BLaER1 treated with 17β-estradiol and CSF1 and Interleukin-3, amounts not matched to agents 10 nM and 100 nM (cell line): ENCODE results near the gene TUBA1A.
"Not testable (repeated sequence)": the region's sequence is repeated elsewhere in the genome, so short reads cannot be mapped to it uniquely, and the experiment has no call there.

Experiments
- H3K27ac ChIP-seq, 11 experiments: shearing (Covaris generic); formaldehyde crosslinking; 2 replicates each; pipeline ENCODE4 v1.8.1; 2022
- H3K27me3 ChIP-seq, 11 experiments: shearing (Covaris generic); formaldehyde crosslinking; 2 replicates each; pipeline ENCODE4 v1.8.1; 2022
- H3K36me3 ChIP-seq, 11 experiments: shearing (Covaris generic); formaldehyde crosslinking; 2 replicates each; pipeline ENCODE4 v1.8.1; 2022
- H3K4me1 ChIP-seq, 10 experiments: shearing (Covaris generic); formaldehyde crosslinking; 2 replicates each; pipeline ENCODE4 v1.8.1; 2022
- H3K4me2 ChIP-seq, 11 experiments: shearing (Covaris generic); formaldehyde crosslinking; 2 replicates each; pipeline ENCODE4 v1.8.1; 2022
- H3K4me3 ChIP-seq, 10 experiments: shearing (Covaris generic); formaldehyde crosslinking; 2 replicates each; pipeline ENCODE4 v1.8.1; 2022
- H3K9ac ChIP-seq, 11 experiments: shearing (Covaris generic); formaldehyde crosslinking; 2 replicates each; pipeline ENCODE4 v1.8.1; 2022
- H3K9me3 ChIP-seq, 11 experiments: shearing (Covaris generic); formaldehyde crosslinking; replicated peaks in 1 of 11; 2 replicates each; pipeline ENCODE4 v1.8.1; 2022
- H4K20me1 ChIP-seq, 11 experiments: shearing (Covaris generic); formaldehyde crosslinking; 2 replicates each; pipeline ENCODE4 v1.8.1; 2022
- Cebpa-rat ChIP-seq, 11 experiments: shearing (Covaris generic); IDR thresholded peaks; 2 replicates each; pipeline ENCODE4 v1.8.1; 2022

The TUBA1A gene

DNA sequence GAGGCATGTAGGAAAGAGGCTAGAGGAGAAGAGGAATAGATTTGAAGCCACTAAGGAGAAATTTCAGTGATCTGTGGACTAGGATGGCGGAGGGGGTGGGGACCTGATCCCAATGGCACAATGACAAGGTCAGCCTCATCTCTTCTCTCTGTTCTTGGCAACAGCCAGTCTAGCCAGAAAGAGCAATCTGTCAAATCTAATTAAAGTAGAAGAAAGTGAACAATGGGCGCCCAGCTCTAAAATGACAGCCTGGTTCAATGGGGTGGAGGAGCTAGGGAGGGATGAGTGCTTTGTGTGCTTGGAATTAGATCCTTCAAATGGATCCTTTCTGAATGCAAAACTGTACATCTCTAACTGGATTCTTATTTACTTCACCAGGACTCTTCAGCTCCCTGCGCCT lies 38.8 kb upstream of the TUBA1A start:
- Histone ChIP-seq H3K9ac (no peak overlapping the region), H3K4me2 (0 out of 22 replicates have a peak overlapping the region, but pooled peaks of 1 of the 11 experiments have one; percentile 1), H3K4me1 (peaks cover 5 to 79% (median 36%) of the 10 kb centered on the region in 10 experiments), H4K20me1 (no peaks in the 10 kb centered on the region), H3K27me3 (no peaks in the 10 kb centered on the region), H3K4me3 (no peak overlapping the region), H3K36me3 (no peaks in the 10 kb centered on the region), H3K27ac (no peak overlapping the region), H3K9me3 (no peaks in the 10 kb centered on the region)
- TF ChIP-seq Cebpa-rat (IDR thresholded peaks at IDR 0.05), result no peak

- Histone ChIP-seq H3K4me2 (peak overlapping the region in 4 of 11 experiments; percentile 21 to 90 (median 81); a peak in 8 of 22 replicates), H3K27ac (peak overlapping the region in 4 of 11 experiments; percentile 41 to 60 (median 48); a peak in 6 of 22 replicates)
Measured at GRCh38 chr12:49225576-49226166, 36.8 kb upstream of the TUBA1A start.

DNA sequence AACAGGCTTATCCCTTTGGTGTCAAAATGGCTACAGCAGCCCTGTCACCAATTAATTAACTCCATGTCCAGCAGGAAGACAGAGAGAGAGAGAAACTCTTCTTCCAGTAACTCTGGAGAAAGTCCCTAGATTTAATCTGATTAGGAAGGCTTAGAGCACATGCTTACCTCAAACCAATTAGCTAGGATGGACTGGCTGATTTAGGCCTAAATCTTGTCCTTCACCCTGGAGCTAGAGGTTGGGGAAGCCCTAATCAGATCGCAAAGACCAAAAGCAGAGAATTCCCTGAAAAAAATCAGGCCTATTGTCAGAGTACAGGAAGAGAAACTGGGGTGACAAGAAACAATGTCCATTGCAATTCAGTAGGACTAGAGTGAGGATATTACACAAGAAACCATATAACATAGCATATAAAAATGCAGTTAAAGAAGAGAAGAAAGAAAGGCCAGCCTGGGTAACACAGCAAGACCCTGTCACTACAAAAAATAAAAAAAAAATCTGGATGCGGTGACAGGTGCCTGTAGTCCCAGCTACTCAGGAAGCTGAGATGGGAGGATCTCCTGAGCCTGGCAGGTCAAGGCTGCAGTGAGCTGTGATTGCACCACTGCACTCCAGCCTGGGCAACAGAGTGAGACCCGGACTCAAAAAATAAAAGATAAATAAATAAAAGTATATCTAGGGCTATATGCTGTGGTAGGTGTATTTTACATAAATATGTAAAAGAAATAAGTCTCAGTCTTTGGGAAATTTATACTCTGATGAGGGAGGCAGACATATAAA lies 34.9 kb upstream of the TUBA1A start:
- Histone ChIP-seq H3K27ac (peak overlapping the region in 5 of 11 experiments; percentile 68 to 88 (median 81); a peak in 8 of 22 replicates), H3K9me3 (no peaks in the 10 kb centered on the region)

More at GRCh38 chr12:49225576-49226166, 36.8 kb upstream of the TUBA1A start:
- no peaks in the 10 kb centered on the region for H3K9me3 ChIP-seq
- no peaks in the 10 kb centered on the region for H4K20me1 ChIP-seq
- TF ChIP-seq Cebpa-rat (IDR thresholded peaks at IDR 0.05), result no peak
- no peak overlapping the region for H3K4me3 ChIP-seq
- H3K36me3 ChIP-seq, result no peaks in the 10 kb centered on the region
- H3K27me3 ChIP-seq, result no peaks in the 10 kb centered on the region
- H3K4me1 ChIP-seq, result peaks cover 0 to 79% (median 39%) of the 10 kb centered on the region in 10 experiments; a peak in 15 of 20 replicates
- 0 out of 22 replicates have a peak overlapping the region, but pooled peaks of 1 of the 11 experiments have one; percentile 12 for H3K9ac ChIP-seq

GRCh38 chr12:49223122-49223521 lies 34.2 kb upstream of the TUBA1A start:
- H3K4me3 ChIP-seq, result peak overlapping the region in 1 of 10 experiments; percentile 12; a peak in 2 of 20 replicates
- H3K27me3 ChIP-seq, result no peaks in the 10 kb centered on the region
- H3K27ac ChIP-seq, result peak overlapping the region in 7 of 11 experiments; percentile 13 to 88 (median 75); a peak in 13 of 22 replicates
- peak overlapping the region in 7 of 11 experiments; percentile 38 to 90 (median 77); a peak in 14 of 22 replicates for H3K4me2 ChIP-seq
- peaks cover 0 to 83% (median 38%) of the 10 kb centered on the region in 10 experiments; a peak in 15 of 20 replicates for H3K4me1 ChIP-seq
- peak overlapping the region in 6 of 11 experiments; percentile 34 to 77 (median 58); a peak in 9 of 22 replicates for H3K9ac ChIP-seq
- no peaks in the 10 kb centered on the region for H4K20me1 ChIP-seq
- no peak for TF ChIP-seq Cebpa-rat (IDR thresholded peaks at IDR 0.05)
- H3K9me3 ChIP-seq, result no peaks in the 10 kb centered on the region
- H3K36me3 ChIP-seq, result no peaks in the 10 kb centered on the region

More for the DNA sequence above, 34.9 kb upstream of the TUBA1A start:
- peak overlapping the region in 5 of 11 experiments; percentile 72 to 90 (median 85); a peak in 10 of 22 replicates for H3K4me2 ChIP-seq
- H3K27me3 ChIP-seq, result no peaks in the 10 kb centered on the region
- peaks cover 0 to 82% (median 38%) of the 10 kb centered on the region in 10 experiments; a peak in 15 of 20 replicates for H3K4me1 ChIP-seq
- no peak overlapping the region for H3K4me3 ChIP-seq
- peak overlapping the region in 2 of 11 experiments; percentile 65 to 77; a peak in 4 of 22 replicates for H3K9ac ChIP-seq
- TF ChIP-seq Cebpa-rat (IDR thresholded peaks at IDR 0.05), result no peak
- no peaks in the 10 kb centered on the region for H3K36me3 ChIP-seq
- no peaks in the 10 kb centered on the region for H4K20me1 ChIP-seq

GRCh38 chr12:49220972-49221371 lies 32.1 kb upstream of the TUBA1A start:
- no peak for TF ChIP-seq Cebpa-rat (IDR thresholded peaks at IDR 0.05)
- peak overlapping the region in 5 of 11 experiments; percentile 57 to 90 (median 85); a peak in 10 of 22 replicates for H3K4me2 ChIP-seq
- H3K4me1 ChIP-seq, result peaks cover 2 to 84% (median 38%) of the 10 kb centered on the region in 10 experiments; a peak in 16 of 20 replicates
- no peaks in the 10 kb centered on the region for H3K9me3 ChIP-seq
- no peak overlapping the region; a peak in 1 of 20 replicates for H3K4me3 ChIP-seq
- H3K27ac ChIP-seq, result peak overlapping the region in 4 of 11 experiments; percentile 0 to 83 (median 18); a peak in 4 of 22 replicates
- H3K36me3 ChIP-seq, result no peaks in the 10 kb centered on the region
- no peaks in the 10 kb centered on the region for H4K20me1 ChIP-seq
- peak overlapping the region in 3 of 11 experiments; percentile 34 to 49 (median 43); a peak in 3 of 22 replicates for H3K9ac ChIP-seq
- H3K27me3 ChIP-seq, result no peaks in the 10 kb centered on the region

- Histone ChIP-seq H3K27me3 (no peaks in the 10 kb centered on the region), H3K4me1 (peaks cover 16 to 84% (median 45%) of the 10 kb centered on the region in 10 experiments), H4K20me1 (no peaks in the 10 kb centered on the region), H3K4me3 (no peak overlapping the region), H3K4me2 (peak overlapping the region in 3 of 11 experiments; percentile 52 to 90 (median 61); a peak in 6 of 22 replicates), H3K9ac (no peak overlapping the region), H3K27ac (no peak overlapping the region), H3K9me3 (no peaks in the 10 kb centered on the region), H3K36me3 (no peaks in the 10 kb centered on the region)
- TF ChIP-seq Cebpa-rat (IDR thresholded peaks at IDR 0.05), result no peak
Measured at GRCh38 chr12:49219417-49220026, 30.6 kb upstream of the TUBA1A start.

DNA sequence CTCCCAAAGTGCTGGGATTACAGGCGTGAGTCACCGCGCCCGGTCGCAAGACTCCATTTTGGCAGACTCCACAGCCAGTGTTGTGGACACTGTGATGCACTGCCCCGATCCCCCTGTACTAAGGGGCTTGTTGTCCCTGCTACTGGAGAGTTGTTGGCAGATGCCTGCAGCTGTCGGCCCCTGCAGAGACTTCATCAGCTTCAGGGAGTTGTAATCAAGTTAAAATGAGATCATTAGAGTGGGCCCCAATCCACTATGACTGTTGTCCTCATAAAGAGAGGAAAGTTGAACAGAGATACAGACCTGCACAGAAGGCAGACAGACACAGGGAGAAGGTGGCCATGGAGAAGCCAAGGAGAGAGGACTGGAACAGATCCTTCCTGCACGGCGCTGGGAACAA lies 23.7 kb upstream of the TUBA1A start:
- Histone ChIP-seq H3K9me3 (no peaks in the 10 kb centered on the region), H3K4me2 (peak overlapping the region in 3 of 11 experiments; percentile 38 to 77 (median 62); a peak in 2 of 22 replicates), H4K20me1 (no peaks in the 10 kb centered on the region), H3K4me1 (peaks cover 20 to 45% (median 25%) of the 10 kb centered on the region in 10 experiments), H3K9ac (no peak overlapping the region), H3K27ac (no peak overlapping the region), H3K4me3 (no peak overlapping the region), H3K27me3 (no peaks in the 10 kb centered on the region), H3K36me3 (no peaks in the 10 kb centered on the region)
- TF ChIP-seq Cebpa-rat (IDR thresholded peaks at IDR 0.05), result no peak

DNA sequence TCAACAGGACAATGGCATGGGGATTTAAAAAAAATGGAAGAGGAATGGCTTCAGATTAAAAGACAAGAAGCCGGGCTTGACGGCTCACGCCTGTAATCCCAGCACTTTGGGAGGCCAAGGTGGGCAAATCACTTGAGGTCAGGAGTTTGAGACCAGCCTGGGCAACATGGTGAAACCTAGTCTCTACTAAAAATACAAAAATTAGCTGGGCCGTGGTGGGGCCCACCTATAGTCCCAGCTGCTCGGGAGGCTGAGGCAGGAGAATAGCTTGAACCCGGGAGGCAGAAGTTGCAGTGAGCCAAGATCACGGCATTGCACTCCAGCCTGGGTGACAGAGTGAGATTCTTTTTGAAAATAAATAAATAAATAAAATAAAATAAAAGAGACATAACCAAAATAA lies 21.8 kb upstream of the TUBA1A start:
- H3K36me3 ChIP-seq, H3K27me3 ChIP-seq, H3K27ac ChIP-seq, H4K20me1 ChIP-seq, H3K9ac ChIP-seq, H3K4me3 ChIP-seq, H3K4me2 ChIP-seq, H3K9me3 ChIP-seq: not testable (repeated sequence)
- H3K4me1 ChIP-seq, result peaks cover 20 to 35% (median 22%) of the 10 kb centered on the region in 10 experiments
